RWPE1 (cell line): Measurements from ENCODE around the gene JAZF1.

Experiments used
- CTCF ChIA-PET: fragments of 350-600 bp; sonication (Branson Sonifier 250); formaldehyde crosslinking; extraction: SDS; loops from one replicate; lab custom pipeline; 2021; lab: Yijun Ruan, JAX
- POLR2A ChIA-PET: fragments of 400-600 bp; formaldehyde crosslinking; extraction: SDS; loops from one replicate; lab custom pipeline; 2020; ENCODE audit warnings: antibody characterized with exemption; ENCODE audit not compliant: low non-redundant PET; lab: Yijun Ruan, JAX
- DNase-seq: peaks from one replicate; pipeline ENCODE4 v3.0.0; 2012; ENCODE audit warnings: low spot score
- H3K27ac ChIP-seq: fragments of 450-650 bp; 2 replicates; pipeline ENCODE4 v1.5.1; 2017
- TF ChIP-seq, protein P1 (sequence below): fragments of 450-650 bp; conservative IDR thresholded peaks from 2 replicates; pipeline ENCODE4 v1.5.1; 2017; ENCODE audit warnings: low read depth, mild to moderate bottlenecking

JAZF1 gene

DNA sequence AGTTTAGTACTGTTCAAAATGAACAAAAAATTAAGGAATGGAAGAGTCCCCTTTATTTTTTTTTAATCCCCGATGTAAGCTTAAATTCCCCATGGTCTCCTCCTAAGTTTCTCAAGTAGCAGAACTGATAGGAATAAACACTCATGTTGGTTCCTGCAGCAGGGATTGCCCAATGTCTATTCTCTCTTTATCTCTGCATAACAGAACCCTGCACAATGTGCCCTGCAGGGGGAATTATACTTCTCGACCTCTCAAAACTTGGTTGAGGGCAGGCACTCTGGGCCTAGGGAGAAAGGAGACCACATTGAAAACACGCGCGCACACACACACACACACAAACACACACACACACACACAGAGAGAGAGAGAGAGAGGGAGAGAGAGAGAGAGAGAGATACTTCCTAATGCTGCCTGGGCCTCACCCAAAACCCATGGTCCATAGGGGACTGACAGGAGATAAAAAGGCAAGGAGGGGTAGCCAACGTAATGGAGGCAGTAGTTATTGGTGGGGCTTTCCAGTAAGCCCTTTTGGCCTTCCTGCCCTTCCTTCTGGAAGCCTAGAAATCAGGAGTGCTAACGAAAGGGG lies 22.7 kb downstream of the JAZF1 start:
- DNase-seq, result no peak
- POLR2A ChIA-PET, result no interaction called here
- CTCF ChIA-PET, result no interaction called here
- no peak overlapping the region for H3K27ac ChIP-seq
- TF ChIP-seq, protein P1, sequence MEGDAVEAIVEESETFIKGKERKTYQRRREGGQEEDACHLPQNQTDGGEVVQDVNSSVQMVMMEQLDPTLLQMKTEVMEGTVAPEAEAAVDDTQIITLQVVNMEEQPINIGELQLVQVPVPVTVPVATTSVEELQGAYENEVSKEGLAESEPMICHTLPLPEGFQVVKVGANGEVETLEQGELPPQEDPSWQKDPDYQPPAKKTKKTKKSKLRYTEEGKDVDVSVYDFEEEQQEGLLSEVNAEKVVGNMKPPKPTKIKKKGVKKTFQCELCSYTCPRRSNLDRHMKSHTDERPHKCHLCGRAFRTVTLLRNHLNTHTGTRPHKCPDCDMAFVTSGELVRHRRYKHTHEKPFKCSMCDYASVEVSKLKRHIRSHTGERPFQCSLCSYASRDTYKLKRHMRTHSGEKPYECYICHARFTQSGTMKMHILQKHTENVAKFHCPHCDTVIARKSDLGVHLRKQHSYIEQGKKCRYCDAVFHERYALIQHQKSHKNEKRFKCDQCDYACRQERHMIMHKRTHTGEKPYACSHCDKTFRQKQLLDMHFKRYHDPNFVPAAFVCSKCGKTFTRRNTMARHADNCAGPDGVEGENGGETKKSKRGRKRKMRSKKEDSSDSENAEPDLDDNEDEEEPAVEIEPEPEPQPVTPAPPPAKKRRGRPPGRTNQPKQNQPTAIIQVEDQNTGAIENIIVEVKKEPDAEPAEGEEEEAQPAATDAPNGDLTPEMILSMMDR, result no peak

DNA sequence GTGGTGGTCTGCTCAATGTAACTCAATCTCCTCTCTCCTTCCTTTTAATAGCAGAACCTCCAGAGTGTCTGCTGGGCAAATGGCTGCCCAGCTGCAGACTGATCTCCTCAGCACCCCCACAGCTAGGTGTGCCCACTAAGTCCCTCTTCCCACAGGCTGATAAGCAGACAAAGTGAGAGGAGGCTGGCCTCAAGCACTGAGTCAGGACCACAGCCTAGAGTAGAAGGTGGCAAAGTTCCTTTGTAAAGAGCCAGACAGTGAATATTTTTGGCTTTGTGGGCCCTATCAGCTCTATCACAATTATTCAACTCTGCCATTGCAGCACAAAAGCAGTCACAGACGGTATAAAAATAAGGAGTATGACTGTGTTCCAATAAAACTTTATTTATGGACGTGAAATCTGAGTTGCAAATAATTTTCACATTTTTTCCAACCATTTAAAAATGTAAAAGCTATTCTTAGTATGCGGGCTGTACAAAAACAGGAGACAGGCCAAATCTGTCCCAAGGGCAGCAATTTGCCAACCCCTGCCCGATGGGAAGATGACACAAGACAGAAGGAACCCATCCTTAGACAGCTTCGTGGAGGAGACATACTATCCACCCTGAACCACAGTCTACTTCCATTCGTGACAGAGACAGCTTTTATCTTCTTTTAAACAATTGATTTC lies 23.4 kb downstream of the JAZF1 start:
- ChIA-PET CTCF (interaction anchor here (0.5 kb wide), 1 partner anchor 255 kb away, joined by 3 read pairs; the partner anchor contains the start of gene CREB5), POLR2A (no interaction called here)
- H3K27ac ChIP-seq, result no peak overlapping the region
- TF ChIP-seq, protein P1, result no peak
- DNase-seq, result no peak

DNA sequence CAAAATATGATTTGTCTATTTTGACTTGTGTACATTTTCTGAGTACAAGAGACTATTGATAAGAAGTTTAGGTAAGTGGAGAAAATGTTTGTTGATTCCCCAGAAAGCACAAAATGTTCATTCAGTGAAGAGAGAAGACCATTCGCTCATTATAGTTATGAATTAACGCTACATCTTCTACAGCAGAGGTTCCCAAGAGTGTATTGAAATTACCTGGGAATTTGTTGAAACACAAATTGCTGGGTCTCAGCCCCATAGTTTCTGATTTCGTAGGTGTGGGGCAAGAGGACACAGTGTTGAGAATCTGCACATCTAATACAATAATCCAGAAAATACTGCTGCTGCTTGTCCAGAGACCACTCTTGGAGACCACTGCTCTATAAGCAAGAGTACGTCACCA lies 24.2 kb downstream of the JAZF1 start:
- no peak for DNase-seq
- TF ChIP-seq, protein P1, result no peak
- H3K27ac ChIP-seq, result no peak overlapping the region
- ChIA-PET POLR2A (no interaction called here), CTCF (no interaction called here)

DNA sequence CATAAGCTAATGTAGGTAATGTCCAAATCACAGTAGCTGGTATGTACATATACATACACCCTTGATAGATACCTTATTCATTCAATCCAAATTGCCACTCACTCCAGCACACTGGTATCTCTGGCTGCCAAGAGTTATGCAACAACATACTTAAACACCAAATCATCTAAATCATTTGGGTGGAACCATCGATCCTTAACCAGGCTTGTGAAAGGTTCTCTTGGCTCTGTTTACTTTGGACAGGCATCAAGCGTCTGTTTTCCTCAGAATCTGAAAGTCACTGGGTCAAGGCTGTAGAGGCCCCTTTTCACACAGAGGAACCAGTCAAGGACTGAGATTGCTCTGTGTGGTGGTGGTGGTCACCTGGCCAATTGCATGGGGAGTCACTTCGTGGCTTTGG lies 24.6 kb downstream of the JAZF1 start:
- no peak overlapping the region for H3K27ac ChIP-seq
- peak; percentile 62 for DNase-seq
- TF ChIP-seq, protein P1, result no peak
- CTCF ChIA-PET, result no interaction called here
- POLR2A ChIA-PET, result no interaction called here

DNA sequence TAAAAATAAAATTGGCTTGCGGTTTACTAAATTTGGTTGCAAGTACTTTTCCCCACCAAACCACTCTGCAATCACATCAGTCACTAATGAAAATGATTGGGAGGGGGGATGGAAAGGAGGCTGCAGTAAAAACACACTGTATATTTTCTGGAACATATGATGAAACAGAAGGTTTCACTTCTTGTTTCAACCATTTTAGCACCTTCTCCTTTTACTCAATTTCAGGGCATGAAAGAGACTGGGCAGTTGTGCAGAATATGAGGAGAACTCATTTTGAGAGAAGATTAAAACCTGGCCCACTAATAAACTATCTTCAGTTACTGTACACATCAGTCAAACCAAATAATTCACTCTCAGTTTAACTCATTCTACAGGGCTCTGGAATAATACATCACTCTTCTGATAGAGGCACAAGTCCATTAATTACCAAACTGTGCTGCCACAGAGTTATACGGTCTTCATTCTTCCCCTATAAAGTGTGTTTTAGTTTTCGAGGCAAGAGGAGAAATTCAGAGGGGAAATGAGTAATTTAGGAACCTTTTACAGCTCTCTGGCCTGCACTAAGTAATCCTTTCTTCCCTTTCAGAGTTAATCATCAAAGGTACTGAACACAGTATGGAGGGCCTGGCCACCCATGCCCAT lies 25.5 kb downstream of the JAZF1 start:
- DNase-seq, result no peak
- TF ChIP-seq, protein P1, result no peak
- ChIA-PET CTCF (interaction anchor here (0.6 to 0.7 kb wide), 2 partner anchors 9 to 582 kb away, joined by 3 to 4 read pairs; no protein-coding TSS in a partner anchor), POLR2A (no interaction called here)
- no peak overlapping the region for H3K27ac ChIP-seq

DNA sequence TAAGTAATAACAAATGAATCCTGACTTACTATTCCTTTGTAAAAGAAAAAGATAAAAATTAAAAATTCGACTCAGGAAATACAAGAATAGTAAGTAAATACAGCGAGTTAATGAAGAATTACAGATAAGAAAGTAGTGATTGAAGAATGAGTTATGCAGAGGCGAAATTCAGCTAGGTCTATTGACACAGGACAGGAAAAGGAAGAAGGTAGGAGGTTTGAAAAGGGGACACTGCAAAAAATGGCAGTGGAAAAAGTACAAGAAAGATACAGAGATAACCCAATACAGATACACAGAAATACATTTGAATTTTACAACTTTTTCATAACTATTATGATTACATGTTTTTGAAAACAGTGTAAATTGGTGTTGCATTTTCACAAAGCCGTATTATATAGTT lies 28.0 kb downstream of the JAZF1 start:
- POLR2A ChIA-PET, result no interaction called here
- no peak overlapping the region for H3K27ac ChIP-seq
- TF ChIP-seq, protein P1, result no peak
- CTCF ChIA-PET, result no interaction called here
- no peak for DNase-seq
